Activated T-helper 1 cell treated with anti-CD3 and anti-CD28 coated beads, Interleukin-2, amount 50 U/mL, for 16 hours (primary cell): ENCODE results near the gene OPA1.

Experiments used
- DNase-seq, 2 donors: peaks; one replicate each; pipeline ENCODE4 v3.0.0-alpha.2; 2020; ENCODE audit warnings: low read depth in 1 of 2, low spot score in 1 of 2

The OPA1 gene

DNA sequence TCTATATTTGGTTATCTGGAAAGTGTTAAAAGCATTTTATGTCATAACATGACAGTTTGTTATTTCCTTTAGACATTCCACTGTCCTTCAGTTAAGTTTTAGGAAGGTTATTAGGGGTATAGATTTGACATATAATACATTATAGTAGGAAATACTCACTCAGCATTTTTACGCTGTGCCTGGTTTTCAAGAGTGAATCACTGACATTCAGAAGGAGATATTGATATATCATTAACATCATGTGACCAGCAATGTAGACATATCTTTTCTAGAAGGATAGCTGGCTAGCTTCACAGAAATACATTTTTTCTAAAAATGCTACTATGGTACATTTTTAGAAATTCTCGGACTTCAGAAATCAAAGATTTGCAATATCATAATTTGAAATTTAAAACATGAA is 57.6 kb downstream of the OPA1 start:
- DNase-seq, result no peak

DNA sequence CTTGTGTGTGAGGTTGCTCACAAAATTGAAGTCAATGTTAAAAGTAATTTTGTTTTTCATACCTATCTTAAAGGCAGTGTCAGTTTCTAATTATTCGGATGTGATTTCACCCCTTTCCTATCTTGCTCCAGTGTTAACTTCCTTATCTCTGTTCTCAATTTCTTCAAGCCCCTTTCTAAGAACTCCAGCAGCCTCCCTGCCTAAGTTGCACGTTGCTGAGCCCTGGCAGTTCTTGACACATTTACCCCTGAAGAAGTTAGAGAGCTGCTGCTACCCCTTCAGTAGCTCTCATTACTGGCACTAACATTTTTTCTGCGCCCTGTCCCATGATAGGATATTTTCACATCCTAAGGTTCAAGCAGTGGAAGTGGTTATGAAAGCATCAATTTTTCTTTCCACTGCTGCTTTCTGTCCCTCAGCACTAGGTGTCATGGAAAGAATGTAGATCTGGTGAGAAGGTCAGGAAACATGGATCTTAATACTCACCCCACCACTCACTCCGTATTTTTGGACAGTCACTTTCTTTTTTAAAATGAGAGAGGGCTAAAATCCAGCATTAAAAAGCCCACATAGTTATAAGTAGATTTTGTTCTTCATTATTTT is 62.9 kb downstream of the OPA1 start:
- DNase-seq, result no peak

DNA sequence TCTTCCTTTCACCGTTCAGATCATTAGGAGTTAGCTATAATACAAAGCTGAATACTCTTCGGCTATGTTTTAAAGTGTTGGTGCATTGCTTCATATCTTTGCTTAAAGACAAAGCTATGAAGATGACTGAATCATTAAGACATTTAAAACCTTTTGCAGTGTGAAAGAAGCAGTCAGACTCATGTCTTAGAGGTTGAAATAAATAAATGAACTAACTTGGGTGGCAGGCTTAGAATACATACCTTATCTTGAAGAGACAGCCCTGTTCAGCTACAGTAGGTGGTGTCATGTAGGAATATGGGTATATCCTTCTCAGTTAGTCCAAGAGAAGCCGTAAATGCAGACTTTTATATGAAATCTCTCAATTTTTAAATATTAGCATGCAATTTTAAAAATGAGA is 63.4 kb downstream of the OPA1 start:
- no peak for DNase-seq

DNA sequence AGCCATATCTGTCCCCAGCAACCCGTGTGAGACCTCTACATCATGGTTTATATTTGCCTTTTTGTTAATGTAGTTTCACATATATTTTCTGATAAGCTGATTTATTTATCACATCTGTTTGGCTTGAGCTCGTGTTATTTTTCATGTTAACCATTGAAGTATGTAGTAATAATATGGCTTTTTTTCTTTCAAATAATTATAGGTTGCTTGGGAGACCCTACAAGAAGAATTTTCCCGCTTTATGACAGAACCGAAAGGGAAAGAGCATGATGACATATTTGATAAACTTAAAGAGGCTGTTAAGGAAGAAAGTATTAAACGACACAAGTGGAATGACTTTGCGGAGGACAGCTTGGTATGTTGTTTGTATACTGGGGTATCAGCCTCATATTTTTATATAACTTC is 63.9 kb downstream of the OPA1 start:
- DNase-seq, result no peak

GRCh38 chr3:193660171-193660570 is 67.2 kb downstream of the OPA1 start:
- DNase-seq, result no peak

- no peak for DNase-seq
These were observed 67.8 kb downstream of the OPA1 start for GRCh38 chr3:193660698-193661411.

GRCh38 chr3:193662757-193663322 is 69.8 kb downstream of the OPA1 start:
- no peak for DNase-seq

DNA sequence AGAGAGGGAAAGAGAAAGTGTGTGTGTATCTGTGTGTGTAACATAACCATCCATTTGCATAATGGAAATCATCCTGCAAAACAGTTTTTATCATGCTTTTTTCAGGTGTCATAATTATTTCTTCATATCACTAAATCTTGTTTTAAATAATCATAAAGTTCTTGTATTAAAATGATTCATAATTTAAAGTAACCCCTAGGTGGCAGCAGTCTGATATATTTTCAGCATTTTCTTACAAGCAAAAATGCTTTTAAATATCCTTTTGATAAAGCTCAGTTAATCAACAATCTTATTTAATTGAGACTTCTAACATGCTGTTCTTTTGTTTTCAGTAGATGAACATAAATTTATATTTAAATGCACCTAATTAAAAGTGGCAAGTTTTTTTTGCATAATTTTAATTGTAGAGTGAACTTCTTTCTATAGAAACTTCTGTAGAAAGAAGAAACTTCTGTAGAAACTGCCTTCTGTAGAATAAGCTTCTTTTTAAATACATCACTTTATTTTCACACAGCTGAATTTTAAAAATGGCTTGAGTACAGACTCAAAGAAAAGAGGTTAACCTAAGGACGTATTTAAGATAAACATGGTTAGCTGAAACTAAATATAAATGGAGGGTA is 72.5 kb downstream of the OPA1 start:
- DNase-seq, result no peak

DNA sequence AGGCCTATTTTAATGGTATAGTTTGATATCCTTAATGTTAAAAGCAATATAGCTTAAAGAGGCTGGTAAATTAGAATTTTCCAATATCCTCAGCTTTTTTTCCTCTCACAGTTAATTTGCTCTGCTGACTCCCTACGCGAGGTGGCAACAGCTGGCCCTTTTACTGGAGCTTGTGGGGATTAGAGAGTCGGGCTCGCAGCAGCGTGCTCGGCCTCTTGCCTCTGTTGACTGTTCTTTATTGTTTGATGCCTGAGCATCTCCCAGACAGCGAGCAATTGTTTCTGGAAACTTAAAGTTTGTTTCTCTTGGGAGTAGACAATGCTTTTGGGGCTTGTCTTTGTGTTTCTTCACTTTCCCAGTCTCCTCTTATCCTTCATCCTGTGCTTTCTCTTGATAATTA is 80.8 kb downstream of the OPA1 start:
- DNase-seq, result no peak

DNA sequence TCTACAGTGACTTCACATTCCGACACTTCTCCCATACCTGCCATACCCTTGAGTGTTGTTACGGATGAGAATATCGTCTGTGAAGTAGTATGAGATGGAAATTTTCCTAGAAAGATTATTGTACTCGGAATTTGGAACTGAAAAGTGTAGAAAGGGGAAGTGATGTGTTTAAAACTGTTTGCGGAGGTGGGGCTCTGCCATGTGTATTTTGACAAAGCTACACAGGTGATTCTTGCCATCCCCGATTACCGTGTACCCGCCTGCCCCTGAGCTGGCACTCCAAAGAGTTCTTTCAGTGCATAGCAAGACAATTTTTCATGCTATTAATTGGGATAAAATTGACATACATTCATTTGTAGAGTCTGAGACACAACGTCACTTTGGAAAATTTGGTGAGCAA is 81.7 kb downstream of the OPA1 start:
- no peak for DNase-seq

DNA sequence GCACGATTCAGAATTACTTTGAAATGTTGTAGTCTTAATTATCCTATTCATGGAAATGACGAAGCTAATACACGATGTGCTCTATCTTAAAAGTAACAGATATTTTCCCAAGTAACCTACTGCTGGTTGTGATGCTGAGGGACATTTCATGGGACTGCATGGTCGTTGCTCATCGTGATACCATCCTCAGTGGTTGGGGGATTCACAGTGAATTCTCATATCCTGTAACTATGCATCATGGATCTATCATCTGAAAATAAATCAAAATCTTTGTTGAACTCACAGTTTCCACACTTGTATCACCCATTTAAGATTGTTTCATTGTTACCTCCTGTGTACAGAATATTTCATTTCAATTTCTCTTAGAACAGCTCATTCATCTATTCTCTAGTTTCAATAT is 84.7 kb downstream of the OPA1 start:
- DNase-seq, result no peak

DNA sequence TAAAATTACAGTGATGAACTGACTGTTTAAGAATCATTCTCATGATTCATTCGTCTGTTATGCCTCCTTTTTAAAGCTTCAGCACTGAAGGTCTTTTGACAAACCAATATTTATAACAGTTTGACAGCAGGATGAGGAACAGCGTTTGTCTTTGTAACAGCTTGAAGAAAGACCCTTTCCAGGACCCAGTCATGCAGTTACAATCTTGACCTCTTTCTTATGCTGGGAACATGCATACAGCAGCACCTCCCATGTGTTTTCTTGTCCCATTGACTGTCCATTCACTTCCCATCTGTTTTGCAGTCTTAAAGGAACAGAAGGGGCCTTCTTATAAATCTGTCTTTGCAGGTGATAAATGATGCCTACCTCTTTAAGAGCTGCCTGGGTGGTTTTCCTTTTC is 87.2 kb downstream of the OPA1 start:
- no peak for DNase-seq

DNA sequence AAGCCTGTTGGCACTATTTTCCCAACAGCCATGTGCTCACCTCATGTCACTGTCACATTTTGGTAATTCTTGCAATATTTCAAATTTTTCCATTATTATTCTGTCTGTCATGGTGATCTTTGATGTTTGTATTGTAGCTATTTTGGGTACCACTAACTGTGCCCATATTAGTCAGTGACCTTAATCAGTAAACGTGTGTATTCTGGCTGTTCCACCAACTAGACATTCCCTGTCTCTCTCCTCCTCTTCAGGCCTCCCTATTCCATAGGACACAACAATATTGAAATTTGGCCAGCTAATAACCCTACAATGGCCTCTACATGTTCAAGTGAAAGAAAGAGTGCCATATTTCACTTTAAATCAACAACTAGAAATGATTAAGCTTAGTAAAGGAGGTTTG is 88.6 kb downstream of the OPA1 start:
- no peak for DNase-seq

- no peak for DNase-seq
These were observed 93.9 kb downstream of the OPA1 start for GRCh38 chr3:193686665-193687483.

- DNase-seq, result no peak
These were observed 96.1 kb downstream of the OPA1 start for GRCh38 chr3:193688834-193689714.

DNA sequence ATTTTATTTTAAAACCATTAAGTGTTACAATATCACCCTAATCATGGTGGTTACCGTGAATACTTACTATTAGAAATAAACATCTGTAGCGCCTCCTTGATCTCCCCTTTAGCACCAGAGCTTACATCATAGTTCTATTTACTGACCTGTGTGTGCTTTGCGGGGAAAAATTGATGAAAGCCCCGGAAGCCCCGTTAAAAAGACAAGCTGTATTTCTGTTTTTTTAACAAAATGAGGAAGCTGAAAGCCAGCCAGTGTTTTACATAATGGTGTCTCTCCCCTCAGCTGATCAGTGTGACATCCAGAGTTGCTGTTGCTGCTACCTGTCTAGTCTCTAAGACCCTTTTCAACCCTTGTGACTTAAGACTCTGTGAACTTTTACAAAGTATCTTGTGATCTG is 100.8 kb downstream of the OPA1 start:
- DNase-seq, result no peak

DNA sequence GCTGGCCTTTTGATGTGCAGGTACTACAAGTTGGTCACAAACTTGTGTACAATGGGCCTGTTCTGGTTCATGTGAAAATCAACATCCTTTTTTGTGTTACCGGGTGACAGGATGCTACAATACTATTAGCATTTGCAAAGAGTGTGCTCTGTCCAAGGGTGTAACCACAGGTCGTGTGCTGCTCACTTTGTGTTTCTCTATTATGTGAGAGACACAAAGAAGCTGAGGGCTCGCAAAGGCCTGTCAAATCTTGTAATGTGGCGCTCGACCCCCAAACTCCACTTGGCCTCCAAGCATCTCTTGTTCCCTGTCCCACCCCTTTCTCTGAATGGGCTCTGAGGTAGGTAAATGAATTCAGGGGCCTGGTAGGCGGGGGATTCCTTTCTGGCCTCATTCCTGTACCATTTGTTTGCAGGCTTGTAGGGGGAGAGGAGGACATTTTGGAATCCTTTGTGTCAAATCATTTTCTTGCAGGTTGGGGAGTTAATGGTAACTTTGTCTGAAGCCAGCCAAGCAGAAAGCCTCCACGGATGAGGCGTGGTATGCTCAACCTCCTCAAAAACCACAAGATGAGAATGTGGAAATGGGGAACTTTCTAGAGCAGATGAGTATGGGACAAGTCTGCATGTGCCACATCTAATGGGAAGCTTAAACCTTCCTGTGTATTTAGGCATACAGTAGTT is 109.1 kb downstream of the OPA1 start:
- no peak for DNase-seq

GRCh38 chr3:193702967-193703366 is 110.0 kb downstream of the OPA1 start:
- no peak for DNase-seq

DNA sequence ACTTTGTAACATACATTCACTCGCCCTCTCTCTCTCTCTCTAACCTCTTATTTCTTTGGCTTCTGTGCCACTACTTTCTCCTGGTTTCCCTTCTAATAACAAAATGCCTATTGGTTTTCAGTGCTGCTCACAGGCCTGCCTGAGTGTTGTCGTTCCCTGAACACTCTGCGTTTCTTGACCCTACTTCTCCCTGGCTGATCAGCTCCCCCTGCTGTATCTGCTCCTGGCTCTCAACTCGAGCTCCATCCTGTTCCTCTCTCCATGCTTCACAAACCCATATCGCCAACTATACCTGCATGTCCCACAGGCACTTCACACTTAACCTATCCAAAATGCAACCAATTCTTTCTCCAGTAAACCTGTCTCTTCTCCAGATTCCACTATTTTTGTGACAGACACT is 111.4 kb downstream of the OPA1 start:
- no peak for DNase-seq

- DNase-seq, result no peak
These were observed 115.3 kb downstream of the OPA1 start for GRCh38 chr3:193708270-193708669.
